ENCODE measurements around the gene ERBB3. TPM values are rescaled to one million over a fixed set of nuclear protein-coding genes. Genes with fewer than 3 reads are reported as not detected.
A peak's percentile ranks its signal among the peaks of the same experiment; 100 is the strongest.

Gene ERBB3
- total RNA-seq, 1 experiment from 2014 or later = 141 TPM

- DNase-seq (ENCODE audit: low spot score) = peak; percentile 94
Observed at GRCh38 chr12:56078931-56079722, 838 bp upstream of the ERBB3 start.

- peak; percentile 64 for DNase-seq (ENCODE audit: low spot score)
Observed at GRCh38 chr12:56080556-56081138, 682 bp downstream of the ERBB3 start.

DNA sequence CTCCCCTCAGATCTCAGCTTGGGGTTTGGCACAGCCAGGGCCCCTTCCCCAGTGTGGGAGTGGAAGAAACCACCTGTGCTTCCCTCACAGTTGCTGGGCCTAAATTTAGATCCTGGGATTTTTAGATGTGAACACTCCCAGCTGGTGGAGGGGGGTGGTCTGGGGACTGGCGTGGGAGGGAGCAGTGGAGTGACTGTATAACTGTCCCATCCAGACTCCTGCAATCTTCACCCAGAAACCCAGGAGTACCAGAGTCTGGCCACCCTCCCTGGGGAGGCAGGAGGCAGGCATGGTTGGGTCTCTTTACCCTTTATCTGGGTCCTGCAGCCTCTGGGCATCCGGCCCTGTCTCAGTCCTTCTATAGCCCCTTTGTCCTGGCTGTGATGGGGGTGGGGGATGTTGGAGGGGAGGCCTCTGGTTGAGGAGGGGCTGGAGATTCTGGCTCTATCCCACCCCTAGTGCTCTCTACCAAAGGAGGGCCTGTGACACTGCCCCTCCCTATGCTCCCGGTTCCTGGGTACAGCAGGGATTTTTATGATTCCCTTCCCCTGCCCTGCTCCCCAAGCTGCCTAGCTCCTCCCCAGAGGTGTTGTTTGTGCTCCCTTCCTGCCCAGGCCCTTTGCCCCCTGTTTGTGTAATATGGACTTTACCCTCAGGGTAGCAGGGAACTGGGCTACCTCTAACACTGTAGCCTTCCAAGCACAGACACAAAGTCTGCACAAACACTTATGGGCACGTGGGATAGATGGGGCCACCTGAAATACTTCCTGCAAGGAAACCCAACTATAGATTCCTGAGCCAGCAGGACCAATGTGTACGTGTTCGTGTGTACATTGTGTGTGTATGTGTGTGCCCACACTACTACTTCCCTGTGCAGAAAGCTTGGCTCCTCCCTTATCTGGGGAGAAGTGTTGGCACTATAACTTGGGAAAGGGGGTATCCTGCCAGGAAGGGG lies 1.7 kb downstream of the ERBB3 start:
- DNase-seq (ENCODE audit: low spot score) = peak; percentile 79

DNA sequence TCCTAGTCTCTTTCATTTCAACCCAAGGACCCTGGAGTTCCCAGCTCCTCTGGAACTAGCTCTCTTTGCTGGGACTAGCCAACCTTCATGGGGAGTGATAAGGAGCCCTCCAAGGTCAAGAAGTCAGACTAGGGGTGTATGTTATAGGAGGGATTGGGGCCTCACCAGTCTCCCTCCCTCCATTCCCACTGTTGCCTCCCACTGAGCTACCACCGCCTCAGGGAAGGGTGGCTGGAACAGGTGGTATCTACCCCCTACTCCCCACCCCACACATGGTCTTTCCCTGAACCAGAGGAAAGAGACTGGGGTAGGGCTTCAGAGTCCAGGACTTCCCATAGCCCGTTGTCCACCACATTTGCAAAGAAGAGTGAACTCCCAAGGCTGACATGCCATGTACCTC lies 2.4 kb downstream of the ERBB3 start:
- DNase-seq (ENCODE audit: low spot score) = no peak

DNA sequence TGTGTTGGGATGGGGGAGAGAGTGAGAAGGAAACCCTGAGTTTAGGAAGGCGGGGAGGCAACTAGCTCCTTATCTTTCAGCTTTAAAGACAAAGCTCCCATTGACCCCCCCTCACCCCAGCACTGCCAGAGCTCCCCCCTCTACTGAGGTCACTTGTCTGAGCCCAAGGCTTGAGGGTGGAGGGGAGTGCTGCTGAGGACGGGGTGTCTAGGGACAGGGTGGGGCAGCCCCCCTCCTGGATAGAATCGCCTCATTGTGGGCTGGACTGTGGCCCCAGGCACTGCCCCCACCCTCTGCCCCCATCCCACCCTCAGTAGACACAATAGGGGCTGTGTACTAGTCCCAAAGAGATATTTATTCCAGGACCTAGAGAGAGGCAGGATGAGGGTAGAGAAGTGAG lies 3.0 kb downstream of the ERBB3 start:
- no peak for DNase-seq (ENCODE audit: low spot score)

DNA sequence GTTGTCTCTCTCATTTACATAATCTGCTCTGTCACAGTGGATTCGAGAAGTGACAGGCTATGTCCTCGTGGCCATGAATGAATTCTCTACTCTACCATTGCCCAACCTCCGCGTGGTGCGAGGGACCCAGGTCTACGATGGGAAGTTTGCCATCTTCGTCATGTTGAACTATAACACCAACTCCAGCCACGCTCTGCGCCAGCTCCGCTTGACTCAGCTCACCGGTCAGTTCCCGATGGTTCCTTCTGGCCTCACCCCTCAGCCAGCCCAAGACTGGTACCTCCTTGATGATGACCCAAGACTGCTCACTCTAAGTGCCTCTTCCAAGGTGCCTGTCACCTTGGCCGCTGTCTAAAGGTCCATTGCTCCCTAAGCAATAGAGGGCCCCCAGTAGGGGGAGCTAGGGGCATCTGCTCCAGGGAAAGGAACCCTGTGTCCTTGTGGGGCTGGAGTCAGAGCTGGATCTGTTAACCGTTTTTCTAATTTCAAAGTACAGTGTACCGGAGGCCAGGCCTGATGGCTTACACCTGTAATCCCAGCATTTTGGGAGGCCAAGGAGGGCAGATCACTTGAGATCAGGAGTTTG lies 5.1 kb downstream of the ERBB3 start:
- DNase-seq (ENCODE audit: low spot score) = peak; percentile 22

GRCh38 chr12:56086096-56086495 lies 6.1 kb downstream of the ERBB3 start:
- peak; percentile 73 for DNase-seq (ENCODE audit: low spot score)

GRCh38 chr12:56086608-56087007 lies 6.6 kb downstream of the ERBB3 start:
- no peak for DNase-seq (ENCODE audit: low spot score)

DNA sequence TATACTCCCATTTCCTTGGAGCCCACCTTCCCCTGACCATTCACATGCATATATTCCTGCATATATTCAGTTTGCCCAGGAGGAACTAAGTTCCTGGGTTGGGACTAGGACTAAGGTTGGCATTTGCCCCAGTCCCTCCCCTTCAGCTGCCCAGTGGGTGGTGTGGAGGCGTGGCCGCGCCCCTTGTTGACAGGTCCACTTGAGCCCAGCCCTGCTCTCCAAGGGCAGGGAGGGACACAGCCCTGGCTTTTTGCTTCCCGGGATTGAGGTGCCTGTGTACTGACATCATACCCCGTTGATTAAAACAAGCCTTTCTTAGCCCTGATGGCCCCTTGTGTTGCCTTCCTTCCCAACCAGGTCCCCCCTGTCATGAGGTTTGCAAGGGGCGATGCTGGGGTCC lies 7.3 kb downstream of the ERBB3 start:
- DNase-seq (ENCODE audit: low spot score) = peak; percentile 69

GRCh38 chr12:56097738-56098137 lies 17.8 kb downstream of the ERBB3 start:
- DNase-seq (ENCODE audit: low spot score) = no peak

GRCh38 chr12:56098592-56098991 lies 18.6 kb downstream of the ERBB3 start:
- no peak for DNase-seq (ENCODE audit: low spot score)

- DNase-seq (ENCODE audit: low spot score) = no peak
Observed at GRCh38 chr12:56099787-56100186, 19.8 kb downstream of the ERBB3 start.

GRCh38 chr12:56101045-56101444 lies 21.1 kb downstream of the ERBB3 start:
- no peak for DNase-seq (ENCODE audit: low spot score)

DNA sequence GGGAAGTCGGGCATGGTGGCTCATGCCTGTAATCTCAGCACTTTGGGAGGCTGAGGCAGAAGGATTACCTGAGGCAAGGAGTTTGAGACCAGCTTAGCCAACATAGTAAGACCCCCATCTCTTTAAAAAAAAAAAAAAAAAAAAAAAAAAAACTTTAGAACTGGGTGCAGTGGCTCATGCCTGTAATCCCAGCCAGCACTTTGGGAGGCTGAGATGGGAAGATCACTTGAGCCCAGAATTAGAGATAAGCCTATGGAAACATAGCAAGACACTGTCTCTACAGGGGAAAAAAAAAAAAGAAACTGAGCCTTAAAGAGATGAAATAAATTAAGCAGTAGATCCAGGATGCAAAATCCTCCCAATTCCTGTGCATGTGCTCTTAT lies 22.7 kb downstream of the ERBB3 start:
- no peak for DNase-seq (ENCODE audit: low spot score)

DNA sequence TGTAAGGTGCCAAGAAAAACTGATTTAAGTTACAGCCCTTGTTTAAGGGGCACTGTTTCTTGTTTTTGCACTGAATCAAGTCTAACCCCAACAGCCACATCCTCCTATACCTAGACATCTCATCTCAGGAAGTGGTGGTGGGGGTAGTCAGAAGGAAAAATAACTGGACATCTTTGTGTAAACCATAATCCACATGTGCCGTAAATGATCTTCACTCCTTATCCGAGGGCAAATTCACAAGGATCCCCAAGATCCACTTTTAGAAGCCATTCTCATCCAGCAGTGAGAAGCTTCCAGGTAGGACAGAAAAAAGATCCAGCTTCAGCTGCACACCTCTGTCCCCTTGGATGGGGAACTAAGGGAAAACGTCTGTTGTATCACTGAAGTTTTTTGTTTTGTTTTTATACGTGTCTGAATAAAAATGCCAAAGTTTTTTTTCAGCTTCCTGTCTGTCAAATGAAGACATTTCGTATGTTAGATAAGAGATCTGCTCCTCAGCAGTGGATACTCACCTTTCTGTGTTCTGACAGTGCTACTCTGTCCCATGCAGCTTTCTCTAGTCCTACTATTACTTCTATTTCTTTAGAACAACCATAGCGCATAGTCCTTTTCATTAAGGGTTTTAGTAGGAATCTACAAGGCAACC lies 23.2 kb downstream of the ERBB3 start:
- no peak for DNase-seq (ENCODE audit: low spot score)

DNA sequence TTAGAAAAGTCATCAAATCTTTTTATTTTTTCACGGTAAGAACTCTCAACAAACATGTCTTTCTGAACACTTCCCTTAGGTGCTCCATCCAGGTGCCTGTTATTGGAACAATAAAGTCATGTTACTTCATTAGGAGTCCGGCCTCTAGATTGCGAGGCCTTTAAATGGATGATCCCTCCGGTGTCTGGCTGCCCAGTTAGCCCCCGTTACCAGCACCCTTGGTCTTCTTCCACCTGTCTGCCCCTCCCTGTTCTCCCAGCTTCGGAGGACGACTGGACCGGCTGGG lies 23.8 kb downstream of the ERBB3 start:
- DNase-seq (ENCODE audit: low spot score) = no peak

DNA sequence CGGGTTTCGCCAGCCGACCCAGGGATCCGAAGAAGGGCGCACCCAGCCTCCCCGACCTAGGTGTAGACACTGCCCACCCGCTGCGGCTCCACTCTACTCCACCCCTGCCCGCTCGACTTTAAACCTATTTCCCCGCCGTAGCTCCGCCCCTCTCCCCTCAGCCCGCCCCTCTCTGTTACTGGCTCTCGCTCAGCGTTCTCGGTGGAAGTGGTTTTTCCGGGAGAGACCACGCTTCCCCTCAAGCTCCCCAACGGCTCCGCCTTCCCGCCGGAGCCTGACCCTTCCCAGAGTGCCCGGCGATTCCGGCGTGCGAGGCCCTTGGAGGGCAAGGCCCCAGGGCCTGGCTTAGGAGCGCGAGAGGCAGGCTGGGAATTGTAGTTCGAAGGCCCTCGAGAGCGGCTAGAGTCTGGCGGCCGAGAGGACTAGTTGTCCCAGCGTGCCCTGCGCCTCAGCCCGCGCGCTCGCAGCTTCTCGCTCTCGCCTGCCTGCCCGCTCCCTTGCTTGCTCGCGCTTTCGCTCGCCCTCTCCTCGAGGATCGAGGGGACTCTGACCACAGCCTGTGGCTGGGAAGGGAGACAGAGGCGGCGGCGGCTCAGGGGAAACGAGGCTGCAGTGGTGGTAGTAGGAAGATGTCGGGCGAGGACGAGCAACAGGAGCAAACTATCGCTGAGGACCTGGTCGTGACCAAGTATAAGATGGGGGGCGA lies 24.3 kb downstream of the ERBB3 start, which contains the start of gene PA2G4:
TSS of gene PA2G4 (plus strand) at position 451 of the 706 bp plus-strand sequence. CDS start at position 630, 179 bp downstream.
- DNase-seq (ENCODE audit: low spot score) = peak; percentile 99

GRCh38 chr12:56104815-56105608 lies 25.0 kb downstream of the ERBB3 start:
- DNase-seq (ENCODE audit: low spot score) = peak; percentile 51

GRCh38 chr12:56105609-56105902 lies 25.6 kb downstream of the ERBB3 start:
- DNase-seq (ENCODE audit: low spot score) = no peak

DNA sequence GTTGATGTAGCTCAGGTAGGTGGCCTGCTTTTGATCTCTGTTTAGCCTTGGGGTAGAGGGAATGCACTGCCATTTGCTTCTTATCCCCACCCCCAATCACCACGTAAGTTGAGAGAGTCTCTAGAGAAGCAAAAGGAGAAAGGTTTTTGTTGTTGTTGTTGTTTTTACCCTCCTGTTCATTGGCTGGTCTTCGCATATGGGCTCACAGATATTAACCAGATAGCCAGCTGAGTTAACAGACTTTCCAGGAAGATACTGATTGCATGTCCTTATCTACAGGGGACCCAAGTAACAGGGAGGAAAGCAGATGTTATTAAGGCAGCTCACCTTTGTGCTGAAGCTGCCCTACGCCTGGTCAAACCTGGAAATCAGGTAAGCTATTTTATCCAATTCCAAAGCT lies 27.3 kb downstream of the ERBB3 start:
- no peak for DNase-seq (ENCODE audit: low spot score)

Data from HT-29 (cell line).